BJ (cell line): ENCODE results near the gene RNF114. TPM values are rescaled to one million over a fixed set of nuclear protein-coding genes. Genes with fewer than 3 reads are reported as not detected.

Experiments
- CTCF ChIA-PET: fragments of 350-600 bp; formaldehyde crosslinking; extraction: SDS; loops from one replicate; lab custom pipeline; 2021; ENCODE audit warnings: antibody characterized with exemption, inconsistent platforms; lab: Yijun Ruan, JAX
- POLR2A ChIA-PET: fragments of 300-600 bp; sonication (Branson Sonifier 250); formaldehyde crosslinking; extraction: SDS; loops from one replicate; lab custom pipeline; 2021; ENCODE audit warnings: antibody characterized with exemption; lab: Charles Lee
- DNase-seq: peaks from one replicate; pipeline ENCODE4 v3.0.0-alpha.2; 2011; ENCODE audit warnings: low read depth
- H3K27me3 ChIP-seq: 2 replicates; pipeline ENCODE4 v1.6.0; 2011; ENCODE audit warnings: low read length; ENCODE audit not compliant: control insufficient read depth, insufficient read depth
- H3K36me3 ChIP-seq: 2 replicates; pipeline ENCODE4 v1.5.1; 2011; ENCODE audit warnings: low read length; ENCODE audit not compliant: control insufficient read depth, insufficient read depth
- H3K4me3 ChIP-seq: 2 replicates; pipeline ENCODE4 v1.5.1; 2011; ENCODE audit warnings: low read depth, mild to moderate bottlenecking, control low read depth, low read length
- CTCF ChIP-seq: IDR thresholded peaks from 2 replicates; pipeline ENCODE4 v1.5.1; 2011; ENCODE audit warnings: low read depth, mild to moderate bottlenecking, control low read depth, inconsistent platforms, low read length, moderate library complexity; ENCODE audit not compliant: insufficient read depth
- polyA plus RNA-seq: library from polyadenylated mRNA; depleted of rRNA; stranded (reverse); fragments of >200 nt; gene quantifications from 2 replicates; pipeline ENCODE4 v1.2.3, GENCODE V29; 2011

The RNF114 gene
- polyA plus RNA-seq, 1 experiment, result 53.6 TPM

- CTCF ChIA-PET, result interaction anchor here (1.3 to 1.5 kb wide), 2 partner anchors 14 to 157 kb away, joined by 4 to 5 read pairs; no protein-coding TSS in a partner anchor
- no peaks in the 10 kb centered on the region for H3K27me3 ChIP-seq
- no peak for DNase-seq
- no peak for TF ChIP-seq CTCF
- H3K4me3 ChIP-seq, result peak overlapping the region; percentile 79
- peaks cover 4% of the 10 kb centered on the region for H3K36me3 ChIP-seq
- POLR2A ChIA-PET, result no interaction called here
These were observed 21.1 kb upstream of the RNF114 start for GRCh38 chr20:49915118-49915379.

GRCh38 chr20:49915380-49916145, 20.6 kb upstream of the RNF114 start, which contains the start of gene SPATA2:
Gene SPATA2 (minus strand): TSS chr20:49915529. CDS start chr20:49908490, 7,039 bp downstream.
- H3K4me3 ChIP-seq, result peak within 1 kb of the TSS; percentile 79
- DNase-seq, result peak; percentile 46
- peaks cover 1% of the 10 kb centered on the region for H3K36me3 ChIP-seq
- ChIA-PET CTCF (interaction anchor here (1.0 to 1.5 kb wide), 7 partner anchors 9 to 305 kb away, joined by 3 to 5 read pairs (median 3); no protein-coding TSS in a partner anchor), POLR2A (no interaction called here)
- H3K27me3 ChIP-seq, result no peaks in the 10 kb centered on the region
- TF ChIP-seq CTCF, result no peak

DNA sequence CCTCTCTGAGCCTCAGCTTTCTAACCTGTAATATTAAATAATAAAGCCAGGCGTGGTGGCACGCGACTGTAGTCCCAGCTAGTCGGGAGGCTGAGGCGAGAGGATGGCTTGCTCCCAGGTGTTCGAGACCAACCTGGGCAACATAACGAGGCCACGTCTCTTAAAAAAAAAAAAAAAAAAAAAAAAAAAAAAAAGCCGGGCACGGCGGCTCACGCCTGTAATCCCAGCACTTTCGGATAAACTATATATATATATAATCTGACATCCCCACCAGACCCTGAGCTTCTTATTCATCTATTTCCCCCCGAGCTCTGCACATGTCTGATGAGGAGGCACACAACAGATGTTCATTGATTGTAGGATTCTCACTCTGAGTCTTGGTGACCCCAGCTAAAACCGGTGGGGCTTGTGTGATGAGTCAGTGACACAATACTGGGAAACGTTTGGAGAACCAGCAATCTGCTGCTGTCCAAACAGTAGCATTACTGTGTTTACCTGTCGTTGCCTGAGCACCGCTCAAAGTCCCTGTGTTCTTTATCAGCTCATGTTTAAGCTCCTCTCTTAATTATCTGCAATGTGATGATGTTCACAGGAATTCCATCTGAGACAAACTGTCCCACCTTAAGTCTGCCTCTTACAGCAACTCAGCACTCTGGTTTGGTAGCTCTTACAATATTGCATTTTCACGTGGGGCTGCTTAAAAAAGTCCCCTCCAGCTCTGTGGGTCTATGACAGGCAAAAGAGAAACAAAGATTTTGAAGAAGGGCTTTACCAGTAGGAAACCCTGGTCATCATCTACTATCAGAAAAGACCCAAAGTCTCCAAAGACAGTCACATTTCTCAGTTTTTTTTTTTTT, 19.8 kb upstream of the RNF114 start:
- Histone ChIP-seq H3K4me3 (peak overlapping the region; percentile 79), H3K36me3 (no peaks in the 10 kb centered on the region), H3K27me3 (no peaks in the 10 kb centered on the region)
- no peak for DNase-seq
- CTCF ChIA-PET, result interaction anchor here (1.0 to 1.3 kb wide), 7 partner anchors 8 to 306 kb away, joined by 3 to 5 read pairs (median 3); no protein-coding TSS in a partner anchor
- TF ChIP-seq CTCF, result no peak
- POLR2A ChIA-PET, result no interaction called here

- Histone ChIP-seq H3K4me3 (no peak overlapping the region), H3K36me3 (no peaks in the 10 kb centered on the region), H3K27me3 (no peaks in the 10 kb centered on the region)
- ChIA-PET CTCF (no interaction called here), POLR2A (no interaction called here)
- no peak for TF ChIP-seq CTCF
- no peak for DNase-seq
These were observed 17.8 kb upstream of the RNF114 start for GRCh38 chr20:49918446-49918845.

- no peak for TF ChIP-seq CTCF
- CTCF ChIA-PET, result no interaction called here
- no peaks in the 10 kb centered on the region for H3K36me3 ChIP-seq
- POLR2A ChIA-PET, result no interaction called here
- no peak for DNase-seq
- no peak overlapping the region for H3K4me3 ChIP-seq
- H3K27me3 ChIP-seq, result no peaks in the 10 kb centered on the region
These were observed 17.2 kb upstream of the RNF114 start for GRCh38 chr20:49919009-49919408.
